ENCODE measurements around the gene USP31.

DNA sequence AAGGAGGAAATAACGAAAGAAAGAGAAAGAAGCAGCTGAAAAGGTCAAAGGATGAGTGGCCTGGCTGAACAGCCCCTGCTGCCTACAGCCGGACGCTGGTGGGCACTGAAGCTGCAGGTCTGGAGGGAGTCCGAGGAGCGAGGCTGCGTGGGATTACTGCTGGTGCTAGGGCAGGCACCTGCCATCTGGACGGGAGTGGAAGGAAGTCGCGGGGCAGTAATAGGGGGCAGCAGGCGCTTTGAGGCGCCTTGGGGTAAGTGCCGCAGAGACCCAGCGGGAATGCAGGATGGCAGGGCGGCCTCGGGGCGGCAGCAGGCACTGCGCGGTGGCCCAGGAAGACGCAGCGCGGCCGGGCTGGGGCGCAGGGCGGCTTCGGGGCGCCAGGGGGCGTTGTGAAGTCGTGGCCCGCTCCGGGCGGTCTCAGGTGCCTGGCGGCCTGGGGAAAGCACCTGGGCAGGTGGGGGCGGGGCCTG, 33.0 kb upstream of the USP31 start:
- TF ChIP-seq POLR2A (IDR thresholded peaks at IDR 0.05) (no peak), POLR2AphosphoS5 (IDR thresholded peaks at IDR 0.05) (no peak)
- TF ChIP-seq, protein P1, sequence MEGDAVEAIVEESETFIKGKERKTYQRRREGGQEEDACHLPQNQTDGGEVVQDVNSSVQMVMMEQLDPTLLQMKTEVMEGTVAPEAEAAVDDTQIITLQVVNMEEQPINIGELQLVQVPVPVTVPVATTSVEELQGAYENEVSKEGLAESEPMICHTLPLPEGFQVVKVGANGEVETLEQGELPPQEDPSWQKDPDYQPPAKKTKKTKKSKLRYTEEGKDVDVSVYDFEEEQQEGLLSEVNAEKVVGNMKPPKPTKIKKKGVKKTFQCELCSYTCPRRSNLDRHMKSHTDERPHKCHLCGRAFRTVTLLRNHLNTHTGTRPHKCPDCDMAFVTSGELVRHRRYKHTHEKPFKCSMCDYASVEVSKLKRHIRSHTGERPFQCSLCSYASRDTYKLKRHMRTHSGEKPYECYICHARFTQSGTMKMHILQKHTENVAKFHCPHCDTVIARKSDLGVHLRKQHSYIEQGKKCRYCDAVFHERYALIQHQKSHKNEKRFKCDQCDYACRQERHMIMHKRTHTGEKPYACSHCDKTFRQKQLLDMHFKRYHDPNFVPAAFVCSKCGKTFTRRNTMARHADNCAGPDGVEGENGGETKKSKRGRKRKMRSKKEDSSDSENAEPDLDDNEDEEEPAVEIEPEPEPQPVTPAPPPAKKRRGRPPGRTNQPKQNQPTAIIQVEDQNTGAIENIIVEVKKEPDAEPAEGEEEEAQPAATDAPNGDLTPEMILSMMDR (IDR thresholded peaks at IDR 0.05), result peak; percentile 98 to 100 (median 100)

Measured in prostate gland (tissue), 2 donors.